SK-N-MC (cell line): ENCODE measurements around the gene KLB.

Experiments
- EZH2 ChIP-seq: fragments of 200-600 bp; sonication (generic); IDR thresholded peaks from one replicate; pipeline ENCODE4 v1.6.1; 2017; ENCODE audit warnings: antibody characterized with exemption
- POLR2AphosphoS5 ChIP-seq: IDR thresholded peaks from 2 replicates; pipeline ENCODE4 v1.6.1; 2012; ENCODE audit warnings: mild to moderate bottlenecking, low read depth, low read length, borderline replicate concordance

GRCh38 chr4:39472396-39472795 is 65.7 kb downstream of the KLB start:
- no peak for TF ChIP-seq POLR2AphosphoS5
- no peak for TF ChIP-seq EZH2
